HEK293 (cell line): Measurements from ENCODE around the gene CATSPERD.

ENCODE experiments used
- CTCF ChIA-PET: fragments of 350-600 bp; formaldehyde crosslinking; extraction: SDS; loops from one replicate; lab custom pipeline; 2021; ENCODE audit warnings: antibody characterized with exemption; lab: Yijun Ruan, JAX
- POLR2A ChIA-PET: fragments of 300-600 bp; formaldehyde crosslinking; extraction: SDS; loops from one replicate; lab custom pipeline; 2020; ENCODE audit warnings: antibody characterized with exemption, inconsistent platforms; lab: Yijun Ruan, JAX
- H3K27ac ChIP-seq: fragments of 200-500 bp; sonication (Bioruptor generic); 2 replicates; pipeline ENCODE4 v1.5.1; 2014; ENCODE audit warnings: low read depth, low read length, control low read depth, inconsistent platforms; ENCODE audit errors: extremely low read depth
- H3K36me3 ChIP-seq, 2 experiments: fragments of 200-500 bp in 1 of 2; sonication (Bioruptor generic) in 1 of 2; 1 replicate in 1 of 2; 2 replicates in 1 of 2; pipeline ENCODE4 v1.5.1; 2014 to 2017; ENCODE audit warnings: inconsistent platforms in 2 of 2, low read length in 2 of 2; ENCODE audit not compliant: control insufficient read depth in 2 of 2, insufficient read depth in 1 of 2
- H3K4me1 ChIP-seq: fragments of 200-500 bp; sonication (Bioruptor generic); 2 replicates; pipeline ENCODE4 v1.5.1; 2014; ENCODE audit warnings: mild to moderate bottlenecking, low read length, inconsistent platforms; ENCODE audit not compliant: control insufficient read depth, insufficient read depth
- H3K4me3 ChIP-seq: 2 replicates; pipeline ENCODE4 v1.5.1; 2011; ENCODE audit warnings: low read depth, mild to moderate bottlenecking, control low read depth, low read length, moderate library complexity
- H3K9me3 ChIP-seq: fragments of 200-500 bp; sonication (Bioruptor generic); 2 replicates; pipeline ENCODE4 v1.5.1; 2014; ENCODE audit warnings: low read depth, low read length, inconsistent platforms; ENCODE audit not compliant: control insufficient read depth, insufficient read depth
- BCL11B ChIP-seq: fragments of 450-650 bp; formaldehyde crosslinking; IDR thresholded peaks from 2 replicates; pipeline ENCODE4 v1.5.1; 2016; ENCODE audit warnings: low read depth, missing biosample characterization, missing genetic modification characterization
- GLI2 ChIP-seq: fragments of 450-650 bp; formaldehyde crosslinking; IDR thresholded peaks from 2 replicates; pipeline ENCODE4; 2017; ENCODE audit warnings: missing biosample characterization, missing genetic modification characterization, low read depth, borderline replicate concordance
- KLF10 ChIP-seq: fragments of 450-650 bp; IDR thresholded peaks from 2 replicates; pipeline ENCODE4 v1.5.1; 2018; ENCODE audit warnings: missing biosample characterization, mild to moderate bottlenecking, missing genetic modification characterization
- KLF8 ChIP-seq: fragments of 450-650 bp; formaldehyde crosslinking; IDR thresholded peaks from 2 replicates; pipeline ENCODE4 v1.5.1; 2016; ENCODE audit warnings: missing biosample characterization, missing genetic modification characterization
- PRDM10 ChIP-seq: fragments of 450-650 bp; formaldehyde crosslinking; IDR thresholded peaks from 2 replicates; pipeline ENCODE4 v1.5.1; 2016; ENCODE audit warnings: missing biosample characterization, missing genetic modification characterization
- PRDM6 ChIP-seq: fragments of 450-650 bp; formaldehyde crosslinking; IDR thresholded peaks from 2 replicates; pipeline ENCODE4 v1.5.1; 2017; ENCODE audit warnings: missing biosample characterization, missing genetic modification characterization
- SCRT1 ChIP-seq: fragments of 450-650 bp; formaldehyde crosslinking; IDR thresholded peaks from 2 replicates; pipeline ENCODE4 v1.5.1; 2016; ENCODE audit warnings: missing biosample characterization, missing genetic modification characterization, borderline replicate concordance
- TCF7L2 ChIP-seq: IDR thresholded peaks from 2 replicates; pipeline ENCODE4 v1.6.1; 2011; ENCODE audit warnings: low read depth, mild to moderate bottlenecking, inconsistent platforms, low read length, moderate library complexity, borderline replicate concordance
- ZBTB20 ChIP-seq: fragments of 450-650 bp; formaldehyde crosslinking; IDR thresholded peaks from 2 replicates; pipeline ENCODE4 v1.5.1; 2016; ENCODE audit warnings: missing biosample characterization, missing genetic modification characterization
- ZNF2 ChIP-seq: fragments of 450-650 bp; formaldehyde crosslinking; IDR thresholded peaks from 2 replicates; pipeline ENCODE4 v1.5.1; 2016; ENCODE audit warnings: missing biosample characterization, missing genetic modification characterization
- ZNF214 ChIP-seq: fragments of 450-650 bp; formaldehyde crosslinking; IDR thresholded peaks from 2 replicates; pipeline ENCODE4 v1.5.1; 2017; ENCODE audit warnings: missing biosample characterization, mild to moderate bottlenecking, missing genetic modification characterization, borderline replicate concordance
- ZNF394 ChIP-seq: fragments of 450-650 bp; formaldehyde crosslinking; IDR thresholded peaks from 2 replicates; pipeline ENCODE4 v1.5.1; 2016; ENCODE audit warnings: missing biosample characterization, missing genetic modification characterization, mild to moderate bottlenecking, moderate library complexity, borderline replicate concordance
- ZNF398 ChIP-seq: fragments of 450-650 bp; formaldehyde crosslinking; IDR thresholded peaks from 2 replicates; pipeline ENCODE4 v1.5.1; 2017; ENCODE audit warnings: missing biosample characterization, missing genetic modification characterization
- ZNF501 ChIP-seq: fragments of 450-650 bp; formaldehyde crosslinking; IDR thresholded peaks from 2 replicates; pipeline ENCODE4 v1.5.1; 2016; ENCODE audit warnings: missing biosample characterization, missing genetic modification characterization
- ZNF514 ChIP-seq: fragments of 450-650 bp; formaldehyde crosslinking; IDR thresholded peaks from 2 replicates; pipeline ENCODE4 v1.5.1; 2016; ENCODE audit warnings: missing biosample characterization, missing genetic modification characterization
- ZNF530 ChIP-seq: fragments of 450-650 bp; formaldehyde crosslinking; IDR thresholded peaks from 2 replicates; pipeline ENCODE4 v1.5.1; 2016; ENCODE audit warnings: low read depth, missing biosample characterization, missing genetic modification characterization
- ZNF560 ChIP-seq: fragments of 450-650 bp; formaldehyde crosslinking; IDR thresholded peaks from 2 replicates; pipeline ENCODE4 v1.5.1; 2017; ENCODE audit warnings: missing biosample characterization, missing genetic modification characterization, borderline replicate concordance
- ZNF645 ChIP-seq: fragments of 450-650 bp; formaldehyde crosslinking; IDR thresholded peaks from 2 replicates; pipeline ENCODE4; 2016; ENCODE audit warnings: missing biosample characterization, missing genetic modification characterization
- ZNF747 ChIP-seq: fragments of 450-650 bp; formaldehyde crosslinking; IDR thresholded peaks from 2 replicates; pipeline ENCODE4 v1.5.1; 2016; ENCODE audit warnings: missing biosample characterization, missing genetic modification characterization
- ZNF777 ChIP-seq: fragments of 450-650 bp; formaldehyde crosslinking; IDR thresholded peaks from 2 replicates; pipeline ENCODE4 v1.5.1; 2017; ENCODE audit warnings: missing biosample characterization, missing genetic modification characterization, borderline replicate concordance
- ZNF791 ChIP-seq: fragments of 450-650 bp; formaldehyde crosslinking; IDR thresholded peaks from 2 replicates; pipeline ENCODE4 v1.5.1; 2016; ENCODE audit warnings: missing biosample characterization, missing genetic modification characterization
- ZNF843 ChIP-seq: fragments of 450-650 bp; formaldehyde crosslinking; IDR thresholded peaks from 2 replicates; pipeline ENCODE4 v1.5.1; 2016; ENCODE audit warnings: missing biosample characterization, missing genetic modification characterization
- ZXDB ChIP-seq: fragments of 450-650 bp; formaldehyde crosslinking; IDR thresholded peaks from 2 replicates; pipeline ENCODE4 v1.5.1; 2016; ENCODE audit warnings: missing biosample characterization, missing genetic modification characterization
- TF ChIP-seq, protein P1 (sequence below): fragments of 450-650 bp; formaldehyde crosslinking; IDR thresholded peaks from 2 replicates; pipeline ENCODE4 v1.5.1; 2016; ENCODE audit warnings: missing biosample characterization, missing genetic modification characterization, low read depth

The CATSPERD gene

DNA sequence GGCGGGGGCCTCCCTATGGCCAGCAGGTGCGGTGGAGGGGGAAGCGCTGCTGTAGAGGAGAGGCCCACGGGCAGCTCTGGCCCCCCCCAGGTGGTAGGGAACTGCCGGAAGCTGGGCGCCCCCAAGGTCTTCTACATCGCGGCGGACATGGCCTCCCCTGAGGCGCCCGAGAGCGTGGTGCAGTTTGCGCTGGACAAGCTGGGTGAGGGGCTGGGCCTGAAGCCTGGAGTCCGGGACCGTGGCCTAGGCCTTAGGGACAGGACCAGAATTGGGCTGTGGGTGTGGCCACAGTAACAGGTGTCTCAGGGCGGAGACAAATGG, 34.2 kb upstream of the CATSPERD start (continued):
- no peak for TF ChIP-seq ZNF214 (tag by site-specific recombination)
- no peak for TF ChIP-seq KLF8 (tag by site-specific recombination)
- no peak for TF ChIP-seq ZNF394
- TF ChIP-seq ZNF791 (tag by site-specific recombination): no peak
- no peak for TF ChIP-seq ZNF747 (tag by site-specific recombination)
- TF ChIP-seq PRDM6 (tag by site-specific recombination): no peak
- TF ChIP-seq SCRT1: peak; percentile 93
- TF ChIP-seq ZNF398 (tag by site-specific recombination): no peak
- no peak for TF ChIP-seq ZNF843 (tag by site-specific recombination)
- no peak for TF ChIP-seq ZNF777 (tag by site-specific recombination)
- TF ChIP-seq ZNF514 (tag by site-specific recombination): no peak

GRCh38 chr19:5686647-5687359, 33.6 kb upstream of the CATSPERD start:
- H3K27ac ChIP-seq: no peak overlapping the region
- H3K9me3 ChIP-seq: no peaks in the 10 kb centered on the region
- peaks cover 0 to 16% of the 10 kb centered on the region in 2 experiments; a peak in 2 of 3 replicates for H3K36me3 ChIP-seq
- peak overlapping the region; percentile 58 for H3K4me3 ChIP-seq
- CTCF ChIA-PET: interaction anchor here (0.5 to 2.2 kb wide), 20 partner anchors 10 to 1951 kb away, joined by 3 to 12 read pairs (median 3); partner anchors contain the start of gene CATSPERD
- POLR2A ChIA-PET: interaction anchor here (0.5 to 1.9 kb wide), 15 partner anchors 9 to 820 kb away, joined by 3 to 16 read pairs (median 3); partner anchors contain the start of genes CATSPERD, LONP1, PLIN3 and RANBP3
- H3K4me1 ChIP-seq: no peaks in the 10 kb centered on the region
- TF ChIP-seq GLI2 (tag by site-specific recombination) (no peak), PRDM10 (tag by site-specific recombination) (peak; percentile 95), TCF7L2 (no peak), ZNF501 (no peak), ZNF530 (tag by site-specific recombination) (no peak), ZXDB (peak; percentile 93), KLF8 (tag by site-specific recombination) (peak; percentile 99), KLF10 (peak; percentile 94), ZNF2 (tag by site-specific recombination) (0 out of 2 replicates have a peak, but pooled peaks have one; percentile 34), ZBTB20 (tag by site-specific recombination) (no peak), ZNF645 (tag by site-specific recombination) (no peak), ZNF560 (tag by site-specific recombination) (no peak), BCL11B (tag by site-specific recombination) (peak; percentile 81; the same call in 1 of the 2 replicates)
- TF ChIP-seq, protein P1, sequence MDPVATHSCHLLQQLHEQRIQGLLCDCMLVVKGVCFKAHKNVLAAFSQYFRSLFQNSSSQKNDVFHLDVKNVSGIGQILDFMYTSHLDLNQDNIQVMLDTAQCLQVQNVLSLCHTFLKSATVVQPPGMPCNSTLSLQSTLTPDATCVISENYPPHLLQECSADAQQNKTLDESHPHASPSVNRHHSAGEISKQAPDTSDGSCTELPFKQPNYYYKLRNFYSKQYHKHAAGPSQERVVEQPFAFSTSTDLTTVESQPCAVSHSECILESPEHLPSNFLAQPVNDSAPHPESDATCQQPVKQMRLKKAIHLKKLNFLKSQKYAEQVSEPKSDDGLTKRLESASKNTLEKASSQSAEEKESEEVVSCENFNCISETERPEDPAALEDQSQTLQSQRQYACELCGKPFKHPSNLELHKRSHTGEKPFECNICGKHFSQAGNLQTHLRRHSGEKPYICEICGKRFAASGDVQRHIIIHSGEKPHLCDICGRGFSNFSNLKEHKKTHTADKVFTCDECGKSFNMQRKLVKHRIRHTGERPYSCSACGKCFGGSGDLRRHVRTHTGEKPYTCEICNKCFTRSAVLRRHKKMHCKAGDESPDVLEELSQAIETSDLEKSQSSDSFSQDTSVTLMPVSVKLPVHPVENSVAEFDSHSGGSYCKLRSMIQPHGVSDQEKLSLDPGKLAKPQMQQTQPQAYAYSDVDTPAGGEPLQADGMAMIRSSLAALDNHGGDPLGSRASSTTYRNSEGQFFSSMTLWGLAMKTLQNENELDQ: no peak
